GM19025 (cell line): Measurements from ENCODE around the gene PPP2R3B.
"Not testable (repeated sequence)": the region's sequence is repeated elsewhere in the genome, so short reads cannot be mapped to it uniquely, and the experiment has no call there.

Source experiments
- ATAC-seq: cut with Tn5 transposase; IDR thresholded peaks from one replicate; pipeline ENCODE4 v1.9.1; 2021; ENCODE audit warnings: mild to moderate bottlenecking, low read depth, moderate library complexity; ENCODE audit not compliant: unreplicated experiment

The PPP2R3B gene

DNA sequence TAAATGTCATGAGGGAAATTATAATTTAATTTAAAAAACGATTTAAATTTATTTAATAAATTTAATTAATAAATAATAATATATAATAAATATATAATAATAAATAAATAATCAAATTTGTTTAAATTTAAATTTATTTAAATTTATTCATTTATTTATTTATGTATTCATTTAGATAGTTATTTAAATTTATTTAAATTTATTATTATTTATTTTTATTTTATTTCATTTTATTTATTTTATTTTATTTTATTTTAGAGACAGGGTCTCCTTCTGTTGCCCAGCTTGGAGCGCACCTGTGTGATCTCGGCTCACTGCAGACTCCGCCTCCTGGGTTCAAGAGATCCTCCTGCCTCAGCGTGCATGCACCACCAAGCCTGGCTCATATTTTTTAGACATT, 18.4 kb upstream of the PPP2R3B start:
- ATAC-seq, result no peak

DNA sequence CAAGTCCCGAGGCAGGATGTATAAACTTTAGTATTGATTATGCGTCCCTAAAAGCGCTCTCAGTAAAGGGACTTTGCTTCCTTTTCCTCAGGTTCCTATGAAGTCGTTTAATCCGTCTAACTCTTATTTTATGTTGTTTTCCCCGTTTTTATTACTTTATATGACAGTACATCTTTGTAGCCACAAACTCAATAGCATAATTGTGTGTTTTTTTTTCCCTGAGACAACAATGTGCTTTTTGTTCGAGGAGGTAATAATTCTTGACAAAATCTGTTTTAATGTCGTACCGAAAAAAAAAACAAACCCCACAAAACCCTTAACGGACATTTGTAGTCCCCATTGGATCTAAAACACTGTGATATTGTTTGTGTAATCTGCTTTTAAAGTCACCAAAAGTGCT, 17.9 kb upstream of the PPP2R3B start:
- ATAC-seq, result no peak

DNA sequence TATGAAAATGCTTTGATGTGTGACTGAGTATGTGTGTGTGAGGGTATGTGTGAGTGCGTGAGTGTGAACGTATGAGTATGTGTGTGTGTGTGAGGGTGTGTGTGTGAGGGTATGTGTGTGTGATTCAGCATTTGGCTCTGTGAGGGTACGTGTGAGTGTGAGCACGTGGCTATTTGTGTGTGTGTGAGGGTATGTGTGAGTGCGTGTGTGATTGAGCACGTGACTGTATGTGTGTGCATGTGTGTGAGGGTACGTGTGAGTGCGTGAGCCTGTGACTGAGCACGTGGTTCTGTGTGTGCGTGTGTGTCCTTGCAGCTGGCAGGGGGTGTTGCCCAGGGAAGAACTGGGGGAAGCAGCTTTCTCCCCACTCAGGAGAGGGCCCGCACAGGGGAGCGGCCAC, 16.1 kb upstream of the PPP2R3B start:
- no peak for ATAC-seq

DNA sequence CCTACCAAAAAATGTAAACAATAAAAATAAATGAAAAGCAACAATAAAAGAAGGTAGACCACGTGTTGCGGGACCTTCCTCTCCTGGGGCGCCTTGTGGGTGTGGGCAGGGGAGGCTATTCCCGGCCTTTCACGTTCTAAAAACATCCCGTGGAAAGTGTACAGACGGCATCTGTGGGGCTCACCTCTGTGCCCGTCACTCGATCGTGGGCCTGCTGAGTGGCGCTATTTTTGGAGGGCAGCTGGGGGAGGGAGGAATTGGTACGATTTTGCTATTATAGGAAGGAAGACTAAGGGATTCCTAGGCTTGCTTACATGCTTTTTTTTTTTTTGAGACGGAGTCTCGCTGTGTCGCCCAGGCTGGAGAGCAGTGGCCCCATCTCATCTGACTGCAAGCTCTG, 13.6 kb upstream of the PPP2R3B start:
- ATAC-seq, result no peak

DNA sequence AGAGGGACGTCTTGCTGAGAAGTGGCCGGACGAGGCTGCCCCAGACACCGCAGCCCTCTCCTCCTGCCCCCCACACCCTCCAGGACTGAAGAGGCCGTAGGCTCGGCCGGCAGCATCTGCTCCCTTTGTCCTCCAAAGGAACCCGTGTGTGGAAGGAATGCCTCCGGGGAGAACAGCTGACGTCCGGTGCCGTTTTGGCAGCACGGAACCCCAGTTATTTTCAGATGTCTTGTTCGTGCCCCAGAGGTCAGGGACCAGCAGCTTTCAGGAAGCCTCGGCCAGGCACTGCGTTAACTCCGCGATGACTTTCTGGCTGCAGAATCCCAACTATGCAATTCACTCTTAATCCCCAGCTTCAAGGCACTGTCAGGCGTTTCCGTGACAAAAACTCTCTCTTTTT, 10.9 kb upstream of the PPP2R3B start:
- no peak for ATAC-seq

DNA sequence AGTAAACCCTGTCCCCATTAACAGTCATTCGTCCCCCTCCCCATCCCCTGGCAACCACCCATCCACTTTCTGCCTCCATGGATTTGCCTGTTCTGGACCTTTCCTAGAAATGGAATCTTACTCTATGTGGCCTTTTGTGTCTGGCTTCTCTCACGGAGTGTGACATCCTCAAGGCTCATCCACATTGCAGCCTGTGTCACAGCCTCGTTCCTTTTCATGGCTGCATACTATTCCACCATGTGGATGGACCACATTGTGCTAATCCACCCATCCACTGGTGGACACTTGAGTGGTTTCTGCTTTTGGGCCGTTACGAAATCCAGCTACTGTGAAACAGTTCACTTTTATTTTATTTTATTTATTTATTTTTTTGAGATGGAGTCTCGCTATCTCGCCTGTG, 8.1 kb upstream of the PPP2R3B start:
- ATAC-seq, result no peak

DNA sequence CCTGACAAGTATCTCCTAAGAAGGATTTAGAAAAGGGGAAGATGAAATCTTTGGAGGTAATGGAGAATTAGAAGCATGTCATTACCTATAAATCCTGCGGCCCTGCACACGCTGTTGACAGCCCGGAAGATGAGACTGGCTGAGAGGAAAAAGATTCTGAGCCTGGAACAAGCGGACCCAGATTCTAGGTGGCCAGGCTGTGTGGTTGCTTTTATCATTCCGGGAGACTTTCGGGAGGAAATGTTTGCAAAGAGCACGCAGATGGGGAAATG, 5.8 kb upstream of the PPP2R3B start:
- no peak for ATAC-seq

DNA sequence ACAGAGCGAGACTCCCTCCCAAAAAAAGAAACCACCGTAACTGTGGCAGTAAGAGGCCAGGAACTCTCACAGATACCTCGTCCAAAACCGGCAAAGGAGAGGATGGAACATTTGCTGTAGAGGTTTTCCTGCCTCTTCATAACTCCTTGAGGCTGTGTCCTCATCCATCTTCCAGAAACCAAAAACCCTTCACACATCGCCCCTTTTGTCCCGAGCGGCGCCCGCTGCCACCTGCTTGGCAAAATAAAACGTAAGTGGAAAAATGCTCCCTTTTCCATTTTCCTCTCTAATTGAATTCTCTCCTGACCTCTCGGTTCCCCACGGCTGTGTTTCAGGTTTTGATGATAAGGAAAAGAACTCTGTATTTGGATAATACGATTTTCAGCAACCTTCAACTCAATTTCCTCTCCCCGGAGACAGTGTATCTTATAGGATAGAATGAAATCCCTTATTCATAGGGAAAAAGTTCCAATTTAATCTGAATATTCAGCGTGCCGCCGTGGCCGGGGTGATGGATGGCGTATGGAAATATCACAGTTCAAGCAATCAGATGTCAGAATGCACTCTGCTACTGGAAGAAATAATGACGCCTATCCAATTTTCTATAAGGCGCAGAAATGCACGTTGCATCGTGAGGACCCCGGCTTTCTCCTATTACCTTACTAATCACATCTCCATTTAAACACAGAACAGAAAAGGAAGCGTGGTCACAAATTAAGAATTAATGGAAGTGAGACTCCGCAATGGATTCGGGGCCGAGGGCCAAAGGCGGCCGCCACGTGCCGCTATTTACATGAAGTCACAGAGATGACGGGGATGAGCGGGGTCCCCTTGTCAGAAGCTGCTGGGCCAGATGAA, 5.2 kb upstream of the PPP2R3B start:
- ATAC-seq, result no peak

DNA sequence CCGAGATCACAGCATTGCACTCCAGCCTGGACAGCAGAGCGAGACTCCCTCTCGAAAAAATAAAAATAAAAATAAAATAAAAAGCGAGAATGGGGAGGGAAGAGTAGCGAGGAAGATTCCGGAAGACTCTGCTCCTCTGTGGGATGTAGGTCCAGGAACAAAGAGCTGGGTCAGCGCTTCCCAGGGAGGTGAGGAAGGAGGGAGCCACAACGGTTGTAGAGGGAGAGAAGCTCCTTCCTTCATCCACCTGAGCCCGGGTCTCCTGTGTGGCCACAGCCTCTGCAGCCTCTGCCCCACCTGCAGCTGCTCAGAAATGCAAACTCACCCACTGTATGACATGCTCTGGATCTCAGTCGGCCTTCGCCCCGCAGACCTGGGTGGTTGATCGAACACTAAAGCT, 3.8 kb upstream of the PPP2R3B start:
- ATAC-seq, result no peak

DNA sequence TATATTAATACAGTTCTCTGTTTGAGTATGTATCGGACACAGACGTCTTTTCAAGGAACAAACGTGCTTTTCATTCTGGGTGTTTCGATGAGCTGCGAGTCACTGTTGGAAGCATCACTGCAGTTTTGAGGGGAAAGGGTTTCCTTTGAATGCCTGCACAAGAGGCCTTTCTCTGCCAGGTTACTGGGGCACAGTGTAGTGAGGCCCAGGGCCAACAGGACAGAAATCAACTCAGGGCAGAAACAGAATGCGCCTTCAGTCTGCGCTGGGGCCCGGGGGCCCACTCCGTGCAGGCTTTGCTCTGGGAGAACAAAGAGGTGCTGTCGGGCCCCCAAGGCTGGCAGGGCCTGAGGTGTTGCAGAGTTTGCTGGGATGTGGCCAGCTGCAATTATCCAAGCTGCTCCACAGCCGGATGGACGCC, 2.3 kb upstream of the PPP2R3B start:
- ATAC-seq, result no peak

DNA sequence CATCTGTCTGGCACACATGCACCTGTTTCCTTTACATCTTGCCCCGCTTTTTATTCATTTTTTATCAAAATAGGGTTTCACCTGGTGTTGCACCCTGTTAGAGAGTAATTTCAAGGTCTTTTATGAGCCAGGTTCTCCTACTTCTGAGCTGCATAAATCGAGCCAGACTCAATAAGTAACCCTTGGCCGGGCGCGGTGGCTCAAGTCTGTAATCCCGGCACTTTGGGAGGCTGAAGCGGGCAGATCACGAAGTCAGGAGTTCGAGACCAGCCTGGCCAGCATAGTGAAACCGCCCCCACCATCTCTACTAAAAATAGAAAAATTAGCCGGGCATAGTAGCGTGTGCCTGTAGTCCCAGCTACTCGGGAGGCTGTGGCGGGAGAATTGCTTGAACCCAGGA, 1.0 kb upstream of the PPP2R3B start:
- ATAC-seq, result no peak

DNA sequence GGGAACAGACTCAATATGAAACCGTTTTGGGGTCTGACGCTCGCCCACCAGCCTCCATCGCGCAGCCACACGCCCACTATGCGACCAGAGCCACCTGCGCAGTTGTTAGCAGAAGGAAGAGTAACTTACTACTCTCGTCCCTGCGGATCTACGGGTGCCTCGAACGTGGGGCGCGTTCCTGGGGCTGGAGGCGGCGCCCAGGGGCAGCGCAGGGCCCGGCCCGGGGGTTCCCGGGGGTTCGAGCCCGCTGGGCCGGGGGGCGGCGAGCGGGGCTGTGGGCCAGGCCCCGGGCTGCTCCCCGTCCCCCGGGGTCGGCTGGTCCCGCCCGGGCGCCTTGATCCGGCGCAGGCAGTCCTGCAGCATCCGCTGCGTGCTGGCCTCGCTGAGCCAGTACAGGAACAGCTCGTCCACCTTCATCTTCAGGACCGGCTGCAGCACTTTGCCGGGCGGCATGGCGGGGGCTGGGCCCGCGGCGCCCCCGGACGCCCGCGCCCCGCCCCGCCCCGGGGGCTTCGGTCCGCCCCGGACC, 404 bp downstream of the PPP2R3B start:
- peak; percentile 31 for ATAC-seq

DNA sequence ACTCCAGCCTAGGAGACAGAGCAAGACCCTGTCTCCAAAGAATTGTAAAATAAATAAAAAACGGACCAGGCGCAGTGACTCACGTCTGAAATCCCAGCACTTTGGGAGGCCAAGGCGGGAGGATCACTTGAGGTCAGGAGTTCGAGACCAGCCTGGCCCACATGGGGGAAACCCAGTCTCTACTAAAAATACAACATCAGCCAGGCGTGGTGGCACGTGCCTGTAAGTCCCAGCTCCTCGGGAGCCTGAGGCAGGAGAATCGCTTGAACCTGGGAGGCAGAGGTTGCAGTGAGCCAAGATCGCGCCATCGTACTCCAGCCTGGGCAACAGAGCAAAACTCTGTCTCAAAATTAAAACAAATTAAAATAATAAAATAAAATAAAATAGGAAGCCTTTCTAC, 971 bp downstream of the PPP2R3B start:
- ATAC-seq, result not testable (repeated sequence)

DNA sequence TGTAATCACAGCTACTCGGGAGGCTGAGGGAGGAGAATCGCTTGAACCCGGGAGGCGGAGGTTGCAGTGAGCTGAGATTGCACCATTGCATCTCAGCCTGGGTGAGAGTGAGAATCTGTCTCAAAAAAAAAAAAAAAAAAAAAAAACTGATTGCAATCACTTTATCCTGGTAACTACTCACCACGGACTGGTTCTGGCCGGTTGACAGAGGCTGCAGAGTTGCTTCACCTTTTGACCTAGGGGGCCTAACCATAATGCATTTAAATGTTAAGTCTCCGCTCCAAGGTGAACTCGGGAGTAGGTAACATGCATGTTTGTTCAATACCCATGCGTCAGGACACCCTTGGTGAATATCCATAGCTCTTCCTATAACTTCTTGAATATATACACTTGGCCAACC, 1.8 kb downstream of the PPP2R3B start:
- ATAC-seq, result no peak

DNA sequence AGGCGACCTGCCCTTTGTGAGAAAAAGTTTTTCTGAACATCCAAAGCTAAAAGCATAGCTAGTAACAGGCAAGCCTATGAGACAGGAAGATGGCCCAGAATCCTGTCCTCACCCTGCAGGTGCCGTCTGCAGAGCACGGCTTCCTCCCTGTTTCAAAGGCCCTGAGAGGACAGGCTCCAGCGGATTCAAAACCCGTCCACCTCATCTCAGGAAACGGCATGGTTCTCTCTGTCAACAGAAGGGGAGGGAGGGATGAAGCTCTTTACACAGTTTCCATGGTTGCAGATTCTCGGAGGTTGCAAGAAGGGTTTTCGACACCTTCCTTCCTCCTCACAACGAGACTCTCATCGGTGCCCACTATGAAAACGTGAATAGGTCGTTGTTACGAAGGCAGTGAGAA, 8.3 kb downstream of the PPP2R3B start:
- no peak for ATAC-seq

DNA sequence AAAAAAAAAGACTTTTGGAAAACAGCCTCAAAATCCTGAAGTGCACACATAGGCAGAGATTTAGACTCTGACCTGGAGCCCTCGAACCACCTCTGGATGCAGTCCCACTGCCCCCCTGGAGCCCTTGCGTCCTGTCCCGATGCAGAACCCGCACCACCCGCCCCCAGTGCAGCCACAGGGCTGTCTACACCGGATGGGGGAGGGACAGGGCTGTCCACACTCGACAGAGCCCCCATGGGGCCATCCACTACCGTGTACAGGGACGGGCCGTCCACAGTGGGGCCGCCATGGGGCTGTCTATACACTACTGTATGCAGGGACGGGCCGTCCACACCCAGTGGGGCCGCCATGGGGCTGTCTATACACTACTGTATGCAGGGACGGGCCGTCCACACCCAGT, 10.5 kb downstream of the PPP2R3B start:
- not testable (repeated sequence) for ATAC-seq

DNA sequence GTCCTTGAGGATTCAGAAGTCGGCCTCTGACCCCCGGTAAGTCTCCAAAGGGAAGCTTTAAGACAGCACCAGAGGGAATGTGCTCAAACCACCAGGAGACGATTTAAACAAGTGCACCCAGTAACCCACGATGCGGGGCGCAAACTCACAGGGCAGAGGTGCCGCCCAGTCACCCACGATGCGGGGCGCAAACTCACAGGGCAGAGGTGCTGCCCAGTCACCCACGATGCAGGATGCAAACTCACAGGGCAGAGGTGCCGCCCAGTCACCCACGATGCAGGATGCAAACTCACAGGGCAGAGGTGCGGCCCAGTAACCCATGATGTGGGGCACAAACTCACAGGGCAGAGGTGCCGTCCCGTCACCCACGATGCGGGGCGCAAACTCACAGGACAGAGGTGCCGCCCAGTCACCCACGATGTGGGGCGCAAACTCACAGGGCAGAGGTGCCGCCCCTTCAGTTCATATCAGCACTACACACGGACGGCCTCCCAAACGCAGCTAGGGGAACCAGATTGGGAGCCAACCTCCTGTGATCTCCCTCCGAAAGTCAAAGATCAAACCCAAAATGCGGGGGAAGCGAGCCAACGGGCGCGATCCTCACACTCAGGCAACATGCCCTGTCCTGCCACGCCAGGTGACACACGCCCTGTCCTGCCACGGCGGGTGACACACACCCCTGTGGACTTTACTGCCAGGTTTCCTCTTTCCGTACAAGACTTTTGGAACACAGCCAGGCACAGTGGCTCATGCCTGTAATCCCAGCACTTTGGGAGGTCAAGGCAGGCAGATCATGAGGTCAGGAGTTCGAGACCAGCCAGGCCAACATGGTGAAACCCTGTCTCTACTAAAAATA, 11.3 kb downstream of the PPP2R3B start:
- ATAC-seq, result no peak

DNA sequence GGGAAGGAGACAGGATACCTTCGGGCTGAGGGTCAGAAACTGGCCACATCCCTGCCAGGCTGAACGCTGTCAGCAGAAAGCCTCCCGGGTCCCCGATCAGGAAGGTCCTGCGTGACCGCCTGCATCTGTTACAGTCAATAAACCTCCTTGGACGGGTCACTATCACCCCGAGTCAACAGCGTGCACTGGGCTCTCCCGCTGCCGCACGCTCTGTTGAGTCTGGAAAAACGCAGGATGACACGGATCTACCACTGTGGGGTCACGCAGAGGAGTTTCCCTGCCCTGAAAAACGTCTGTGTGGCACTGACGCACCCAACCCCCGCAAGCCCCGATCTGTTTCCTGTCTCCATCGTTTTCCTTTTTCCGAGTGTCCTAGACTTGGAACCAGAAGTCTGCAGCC, 12.1 kb downstream of the PPP2R3B start:
- no peak for ATAC-seq

DNA sequence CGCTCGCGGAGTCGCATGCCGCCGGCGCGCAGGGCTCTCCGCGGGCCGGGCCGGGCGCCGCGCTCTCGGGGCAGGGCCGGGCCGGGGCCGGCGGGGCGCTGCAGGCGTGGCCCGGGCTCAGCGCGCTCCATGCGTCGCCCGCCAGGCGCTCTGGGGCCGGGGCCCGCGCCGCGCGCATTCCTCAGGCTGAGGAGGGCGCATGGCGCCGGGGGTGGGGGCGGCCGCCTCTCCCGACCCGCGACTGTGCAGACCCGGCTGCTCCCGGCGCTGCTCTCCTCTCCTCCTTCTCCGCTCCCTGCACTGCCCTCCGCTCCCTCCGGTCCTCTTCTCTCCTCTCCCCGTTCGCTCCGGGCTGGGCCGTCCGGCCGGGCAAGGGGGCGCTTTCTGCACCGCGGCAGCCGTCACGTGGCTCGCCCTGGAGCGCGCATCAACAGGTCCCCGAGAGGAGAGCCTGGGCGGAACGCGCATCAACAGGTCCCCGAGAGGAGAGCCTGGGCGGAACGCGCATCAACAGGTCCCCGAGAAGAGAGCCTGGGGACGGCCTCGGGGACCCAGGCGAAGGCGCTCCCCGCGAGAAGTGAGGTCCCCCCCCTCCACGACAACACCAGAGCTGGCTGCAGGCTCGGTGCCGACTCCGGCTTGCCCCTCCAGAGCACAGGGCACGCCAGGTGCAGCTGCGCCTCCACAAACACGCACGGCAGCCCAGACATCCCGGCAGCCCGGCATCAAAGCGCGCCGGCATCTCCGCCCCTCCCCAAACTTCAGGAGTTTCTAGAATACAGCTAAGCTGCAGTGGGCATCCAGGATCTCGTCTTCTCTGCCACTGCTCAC, 12.9 kb downstream of the PPP2R3B start:
- no peak for ATAC-seq

DNA sequence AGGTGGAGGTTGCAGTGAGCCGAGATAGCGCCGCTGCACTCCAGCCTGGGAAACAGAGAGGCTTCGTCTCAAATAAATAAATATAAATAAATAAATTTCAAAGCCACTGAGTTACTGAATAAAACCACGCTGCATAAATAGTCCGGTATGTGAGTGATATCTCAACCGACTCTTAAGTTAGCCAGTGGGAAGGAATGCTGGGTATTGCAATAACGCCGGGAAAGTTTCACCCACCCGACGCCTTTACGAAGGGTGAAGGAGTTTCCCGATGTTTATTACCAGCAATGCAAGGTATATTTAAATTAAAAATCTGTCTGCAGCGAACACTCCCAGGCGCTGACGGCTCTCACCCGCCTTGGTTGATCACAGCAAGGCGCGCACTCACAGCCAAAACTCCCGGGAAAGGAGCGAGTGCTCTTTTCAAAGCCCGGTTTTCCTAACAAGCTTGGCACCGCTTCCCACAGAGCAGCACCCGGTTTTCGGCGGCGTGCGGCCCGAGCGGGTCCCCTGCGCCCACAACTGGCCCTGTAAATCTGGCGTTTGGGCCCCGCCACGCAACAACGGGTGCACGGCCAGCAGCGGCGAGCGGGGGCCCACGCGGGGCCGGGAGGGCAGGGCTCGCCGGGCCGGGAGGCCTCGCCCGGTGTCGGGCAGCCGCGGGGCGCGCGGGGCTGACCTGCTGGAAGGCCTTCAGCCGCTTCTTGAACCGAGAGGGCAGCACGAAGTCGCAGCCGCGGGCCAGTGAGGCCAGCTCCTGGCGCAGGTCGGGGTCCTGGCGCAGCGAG, 13.7 kb downstream of the PPP2R3B start:
- no peak for ATAC-seq
